Activated CD4-positive, alpha-beta T cell treated with anti-CD3 and anti-CD28 coated beads for 1 hour (primary cell): ENCODE data around the gene MBD1.
A peak's percentile ranks its signal among the peaks of the same experiment; 100 is the strongest.
"Not testable (repeated sequence)": the region's sequence is repeated elsewhere in the genome, so short reads cannot be mapped to it uniquely, and the experiment has no call there.

Experiments
- DNase-seq: peaks from one replicate; pipeline ENCODE4 v3.0.0-alpha.2; 2020

Gene MBD1

GRCh38 chr18:50281295-50281971, at the start of gene MBD1:
MBD1 (minus strand) TSS chr18:50281523; CDS start chr18:50279992, 1,531 bp downstream.
- DNase-seq = peak; percentile 95

- DNase-seq = no peak
These were observed 48.9 kb upstream of the MBD1 start for GRCh38 chr18:50330176-50330575.

- DNase-seq = no peak
These were observed 46.7 kb upstream of the MBD1 start for GRCh38 chr18:50327983-50328382.

- DNase-seq = no peak
These were observed 39.4 kb upstream of the MBD1 start for GRCh38 chr18:50320719-50321118.

- DNase-seq = no peak
These were observed 34.0 kb upstream of the MBD1 start for GRCh38 chr18:50315100-50315871.

GRCh38 chr18:50313873-50314460, 32.6 kb upstream of the MBD1 start:
- DNase-seq = no peak

GRCh38 chr18:50313031-50313607, 31.8 kb upstream of the MBD1 start:
- no peak for DNase-seq

GRCh38 chr18:50312296-50313030, 31.1 kb upstream of the MBD1 start:
- no peak for DNase-seq

GRCh38 chr18:50311650-50312049, 30.3 kb upstream of the MBD1 start:
- DNase-seq = no peak

GRCh38 chr18:50310080-50310479, 28.8 kb upstream of the MBD1 start:
- no peak for DNase-seq

GRCh38 chr18:50308851-50309250, 27.5 kb upstream of the MBD1 start:
- DNase-seq = not testable (repeated sequence)

- DNase-seq = peak; percentile 81
These were observed 26.6 kb upstream of the MBD1 start for GRCh38 chr18:50307738-50308470.

- no peak for DNase-seq
These were observed 26.0 kb upstream of the MBD1 start for GRCh38 chr18:50307400-50307737.

GRCh38 chr18:50306944-50307343, 25.6 kb upstream of the MBD1 start:
- DNase-seq = no peak

GRCh38 chr18:50301074-50301473, 19.8 kb upstream of the MBD1 start:
- no peak for DNase-seq

GRCh38 chr18:50299626-50300388, 18.5 kb upstream of the MBD1 start:
- DNase-seq = no peak

GRCh38 chr18:50298443-50299284, 17.3 kb upstream of the MBD1 start:
- DNase-seq = no peak

GRCh38 chr18:50297621-50298442, 16.5 kb upstream of the MBD1 start:
- DNase-seq = no peak

GRCh38 chr18:50293039-50293438, 11.7 kb upstream of the MBD1 start:
- no peak for DNase-seq

- no peak for DNase-seq
These were observed 7.8 kb upstream of the MBD1 start for GRCh38 chr18:50289108-50289443.
